ENCODE results near the gene CDR2.

CDR2 gene

GRCh38 chr16:22336581-22336980, 37.8 kb downstream of the CDR2 start:
- Histone ChIP-seq H3K27me3 (ENCODE audit: insufficient read depth, low read depth) (no peaks in the 10 kb centered on the region), H3K79me2 (ENCODE audit: insufficient read depth, low read depth) (no peaks in the 10 kb centered on the region), H3K36me3 (ENCODE audit: insufficient read depth) (peaks cover 8% of the 10 kb centered on the region; the same call in 1 of the 2 replicates), H3K4me3 (IDR thresholded peaks at IDR 0.05; ENCODE audit: insufficient read depth, low read depth, low read length) (no peak overlapping the region), H2AFZ (ENCODE audit: low read depth) (no peak overlapping the region), H3K4me1 (ENCODE audit: low read depth, poor library complexity, severe bottlenecking) (no peaks in the 10 kb centered on the region), H3K9ac (no peak overlapping the region), H3K27ac (no peak overlapping the region), H3K4me2 (no peak overlapping the region), H4K20me1 (ENCODE audit: insufficient read depth) (no peaks in the 10 kb centered on the region)
- TF ChIP-seq CTCF (conservative IDR thresholded peaks at IDR 0.05; ENCODE audit: low read depth, low read length) = no peak

- Histone ChIP-seq H3K4me3 (IDR thresholded peaks at IDR 0.05; ENCODE audit: insufficient read depth, low read depth, low read length) (no peak overlapping the region), H4K20me1 (ENCODE audit: insufficient read depth) (no peaks in the 10 kb centered on the region), H3K9ac (no peak overlapping the region), H3K27ac (no peak overlapping the region), H2AFZ (ENCODE audit: low read depth) (no peak overlapping the region), H3K4me2 (no peak overlapping the region), H3K27me3 (ENCODE audit: insufficient read depth, low read depth) (no peaks in the 10 kb centered on the region), H3K79me2 (ENCODE audit: insufficient read depth, low read depth) (no peaks in the 10 kb centered on the region), H3K36me3 (ENCODE audit: insufficient read depth) (peaks cover 8% of the 10 kb centered on the region; the same call in 1 of the 2 replicates), H3K4me1 (ENCODE audit: low read depth, poor library complexity, severe bottlenecking) (no peaks in the 10 kb centered on the region)
- no peak for TF ChIP-seq CTCF (conservative IDR thresholded peaks at IDR 0.05; ENCODE audit: low read depth, low read length)
Measured at GRCh38 chr16:22335668-22336246, 38.7 kb downstream of the CDR2 start.

GRCh38 chr16:22333457-22333994, 40.9 kb downstream of the CDR2 start:
- H3K4me3 ChIP-seq (IDR thresholded peaks at IDR 0.05; ENCODE audit: insufficient read depth, low read depth, low read length) = no peak overlapping the region
- peaks cover 8% of the 10 kb centered on the region; the same call in 1 of the 2 replicates for H3K36me3 ChIP-seq (ENCODE audit: insufficient read depth)
- no peak overlapping the region for H3K9ac ChIP-seq
- no peak for TF ChIP-seq CTCF (conservative IDR thresholded peaks at IDR 0.05; ENCODE audit: low read depth, low read length)
- no peak overlapping the region for H3K4me2 ChIP-seq
- no peaks in the 10 kb centered on the region for H4K20me1 ChIP-seq (ENCODE audit: insufficient read depth)
- H3K4me1 ChIP-seq (ENCODE audit: low read depth, poor library complexity, severe bottlenecking) = no peaks in the 10 kb centered on the region
- no peaks in the 10 kb centered on the region for H3K79me2 ChIP-seq (ENCODE audit: insufficient read depth, low read depth)
- no peak overlapping the region for H2AFZ ChIP-seq (ENCODE audit: low read depth)
- no peak overlapping the region for H3K27ac ChIP-seq
- no peaks in the 10 kb centered on the region for H3K27me3 ChIP-seq (ENCODE audit: insufficient read depth, low read depth)

GRCh38 chr16:22330326-22330725, 44.1 kb downstream of the CDR2 start:
- Histone ChIP-seq H3K27ac (no peak overlapping the region), H4K20me1 (ENCODE audit: insufficient read depth) (no peaks in the 10 kb centered on the region), H3K79me2 (ENCODE audit: insufficient read depth, low read depth) (no peaks in the 10 kb centered on the region), H3K4me1 (ENCODE audit: low read depth, poor library complexity, severe bottlenecking) (no peaks in the 10 kb centered on the region), H3K9ac (no peak overlapping the region), H3K4me2 (no peak overlapping the region), H2AFZ (ENCODE audit: low read depth) (no peak overlapping the region), H3K4me3 (IDR thresholded peaks at IDR 0.05; ENCODE audit: insufficient read depth, low read depth, low read length) (no peak overlapping the region), H3K27me3 (ENCODE audit: insufficient read depth, low read depth) (no peaks in the 10 kb centered on the region), H3K36me3 (ENCODE audit: insufficient read depth) (peaks cover 8% of the 10 kb centered on the region; the same call in 1 of the 2 replicates)
- TF ChIP-seq CTCF (conservative IDR thresholded peaks at IDR 0.05; ENCODE audit: low read depth, low read length) = no peak

Data from KMS-11 (cell line).